ENCODE results near the gene EPC2.
A peak's percentile ranks its signal among the peaks of the same experiment; 100 is the strongest.
"Not testable (repeated sequence)": the region's sequence is repeated elsewhere in the genome, so short reads cannot be mapped to it uniquely, and the experiment has no call there.

Gene EPC2

GRCh38 chr2:148638543-148638942 is 6.0 kb upstream of the EPC2 start:
- no peak for DNase-seq

DNA sequence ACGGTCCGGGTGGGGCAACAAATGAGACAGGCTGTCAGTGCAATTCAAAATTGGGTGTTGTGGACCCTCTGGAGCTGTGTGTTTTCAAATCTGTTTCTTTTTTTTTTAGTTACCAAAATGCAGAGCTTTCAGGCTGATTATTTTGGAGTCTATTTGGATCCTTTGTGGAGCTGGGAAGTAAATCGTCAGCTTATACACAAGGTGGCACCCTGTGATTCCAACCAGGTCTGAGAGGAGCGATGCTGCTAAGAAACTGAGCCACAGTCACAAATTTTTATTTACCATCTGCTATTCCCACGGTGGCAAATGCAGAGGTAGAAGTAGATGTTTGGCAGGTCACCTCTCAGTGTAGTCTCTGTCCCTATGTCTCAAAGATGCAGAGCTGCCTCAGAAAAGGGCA is 3.8 kb upstream of the EPC2 start:
- peak in 13 of 56 donors; percentile 2 to 34 (median 10) for DNase-seq

- no peak for DNase-seq
These were observed 2.3 kb upstream of the EPC2 start for GRCh38 chr2:148642112-148642744.

GRCh38 chr2:148642891-148643416 is 1.6 kb upstream of the EPC2 start:
- DNase-seq = peak in 3 of 56 donors; percentile 2 to 10 (median 4)

DNA sequence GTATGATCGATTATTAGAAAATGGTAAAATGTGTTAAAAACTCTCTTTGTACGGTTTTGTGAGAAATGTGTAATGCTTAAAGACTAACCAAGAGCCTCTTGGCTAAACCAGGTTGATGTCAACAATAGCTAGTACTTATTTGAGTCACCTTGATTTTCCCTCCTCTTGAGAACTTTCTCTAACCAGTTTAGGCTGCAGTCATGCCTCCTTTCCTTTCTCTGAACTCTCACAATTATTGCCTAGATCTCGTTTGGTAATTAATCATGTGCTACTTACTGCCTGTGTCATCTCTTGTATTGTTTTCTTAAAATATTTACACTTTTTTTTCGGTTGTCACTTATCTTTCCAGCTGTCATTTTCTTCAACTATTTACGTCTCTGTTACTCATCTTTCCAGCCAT is 1.1 kb upstream of the EPC2 start:
- DNase-seq = no peak

- peak; percentile 75 to 99 (median 93) for DNase-seq
These were observed 460 bp downstream of the EPC2 start for GRCh38 chr2:148644883-148645538.

- DNase-seq = peak in 40 of 56 donors; percentile 2 to 72 (median 40)
These were observed 1.1 kb downstream of the EPC2 start for GRCh38 chr2:148645539-148646230.

GRCh38 chr2:148646231-148646559 is 1.6 kb downstream of the EPC2 start:
- DNase-seq = peak in 1 of 56 donors; percentile 44

DNA sequence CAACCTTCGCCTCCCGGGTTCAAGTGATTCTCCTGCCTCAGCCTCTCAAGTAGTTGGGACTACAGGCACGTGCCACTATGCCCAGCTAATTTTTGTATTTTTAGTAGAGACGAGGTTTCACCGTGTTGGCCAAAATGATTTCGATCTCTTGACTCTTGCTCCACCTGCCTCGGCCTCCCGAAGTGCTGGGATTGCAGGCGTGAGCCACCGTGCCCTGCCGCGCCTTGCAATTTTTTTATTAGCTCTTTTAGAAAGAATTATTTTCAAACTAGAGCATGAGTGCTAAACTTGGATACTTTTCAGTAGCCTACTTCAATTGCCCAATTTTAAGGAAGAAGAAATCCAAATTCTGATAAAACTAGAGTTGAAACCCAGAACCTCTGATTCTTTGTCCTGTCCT is 3.2 kb downstream of the EPC2 start:
- not testable (repeated sequence) for DNase-seq

DNA sequence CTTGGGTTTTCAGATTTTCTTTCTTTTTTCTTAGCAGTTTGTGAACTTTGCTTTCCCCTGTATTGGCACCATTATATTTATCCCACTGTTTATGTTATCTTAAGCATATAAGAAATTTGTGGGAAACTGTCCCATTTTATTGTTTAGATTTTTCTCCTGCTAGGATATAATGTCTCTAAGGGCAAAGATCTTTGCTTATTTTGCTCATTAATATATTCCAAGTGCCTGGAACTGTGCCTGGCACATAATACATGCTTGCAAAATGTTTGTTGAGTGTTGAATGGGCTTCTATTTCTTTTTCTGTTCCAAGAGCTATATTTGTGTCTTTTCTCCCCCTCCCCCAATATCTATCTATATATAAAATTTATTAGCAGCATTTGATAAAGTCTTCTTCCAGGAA is 5.4 kb downstream of the EPC2 start:
- no peak for DNase-seq

- DNase-seq = no peak
These were observed 6.3 kb downstream of the EPC2 start for GRCh38 chr2:148650881-148651280.

GRCh38 chr2:148651972-148652371 is 7.4 kb downstream of the EPC2 start:
- no peak for DNase-seq

DNA sequence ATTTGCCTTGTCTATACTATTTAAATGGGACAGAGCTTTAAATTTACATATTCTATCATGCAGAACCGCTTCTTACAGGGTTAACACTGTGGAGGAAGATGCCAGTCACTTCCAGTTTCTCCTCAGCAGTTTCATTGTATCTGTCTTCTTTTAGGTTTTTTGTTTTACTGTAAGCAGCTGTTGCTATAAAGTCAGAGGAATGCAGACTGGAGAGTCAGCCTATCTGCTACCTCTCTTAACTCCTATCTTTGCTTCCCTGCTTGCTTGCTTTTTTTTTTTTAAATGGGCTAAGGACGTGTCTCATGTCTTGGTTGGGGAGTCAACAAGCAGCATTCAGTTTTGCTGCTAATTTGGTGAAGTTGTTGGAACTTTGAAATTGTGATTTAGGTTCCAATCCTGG is 8.9 kb downstream of the EPC2 start:
- no peak for DNase-seq

- DNase-seq = no peak
These were observed 9.9 kb downstream of the EPC2 start for GRCh38 chr2:148654435-148654834.

DNA sequence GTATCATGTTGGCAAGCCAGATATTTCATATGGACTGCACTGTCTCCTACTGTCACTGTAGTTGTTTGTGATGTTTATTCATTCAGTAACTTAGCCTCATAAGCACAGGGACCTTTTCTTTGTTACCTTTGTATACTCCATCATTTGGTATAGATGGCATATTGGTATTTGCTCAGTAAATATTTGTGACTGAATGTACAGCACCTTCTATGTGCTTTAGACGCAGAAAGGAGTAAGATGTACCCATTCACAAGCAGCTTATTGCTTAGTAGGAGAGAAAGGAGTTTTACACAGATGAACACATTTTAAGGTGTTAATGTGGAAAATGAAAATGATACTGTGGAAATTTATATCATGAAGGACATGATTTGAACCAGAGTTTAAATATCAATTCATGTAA is 12.0 kb downstream of the EPC2 start:
- DNase-seq = no peak

- no peak for DNase-seq
These were observed 14.5 kb downstream of the EPC2 start for GRCh38 chr2:148658807-148659722.

- no peak for DNase-seq
These were observed 16.4 kb downstream of the EPC2 start for GRCh38 chr2:148660999-148661398.

- not testable (repeated sequence) for DNase-seq
These were observed 17.8 kb downstream of the EPC2 start for GRCh38 chr2:148662332-148662731.

- DNase-seq = no peak
These were observed 19.7 kb downstream of the EPC2 start for GRCh38 chr2:148664229-148664628.

DNA sequence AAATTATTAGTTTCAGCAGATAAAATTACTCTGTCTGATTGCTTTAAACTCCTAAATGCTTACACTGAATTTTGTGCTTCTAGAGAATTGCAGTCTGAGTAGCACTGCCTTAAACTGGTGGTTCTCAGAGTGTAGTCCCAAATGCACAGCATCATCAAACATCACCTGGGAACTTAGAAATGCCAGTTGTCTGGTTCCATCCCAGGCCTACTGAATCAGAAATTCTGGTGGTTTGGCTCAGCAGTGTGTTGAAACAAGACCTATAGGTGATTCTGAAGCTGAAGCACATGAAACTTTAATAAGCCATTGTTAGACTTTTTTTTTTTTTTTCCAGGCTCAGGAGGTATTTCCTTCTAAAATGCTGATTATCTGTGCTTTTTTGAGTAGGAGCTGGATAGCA is 22.0 kb downstream of the EPC2 start:
- DNase-seq = no peak

- no peak for DNase-seq
These were observed 22.7 kb downstream of the EPC2 start for GRCh38 chr2:148667113-148667836.
